Transverse colon (tissue), 4 donors: ENCODE data around the gene SPIN1. TPM values are rescaled to one million over a fixed set of nuclear protein-coding genes. Genes with fewer than 3 reads are reported as not detected.
"Not testable (repeated sequence)": the region's sequence is repeated elsewhere in the genome, so short reads cannot be mapped to it uniquely, and the experiment has no call there.

Source experiments
- DNase-seq: peaks from one replicate; pipeline ENCODE4 v3.0.0-alpha.2; 2019
- H3K27ac ChIP-seq, 4 donors: fragments of 200-600 bp; sonication (generic); 2 replicates each; pipeline ENCODE4 v1.5.1; 2016 to 2018; ENCODE audit warnings: inconsistent platforms in 4 of 4
- H3K27me3 ChIP-seq: fragments of 200-600 bp; sonication (generic); 2 replicates; pipeline ENCODE4 v1.5.1; 2017; ENCODE audit warnings: inconsistent platforms
- H3K36me3 ChIP-seq, 4 donors: fragments of 200-600 bp; sonication (generic); 2 replicates each; pipeline ENCODE4 v1.5.1; 2017 to 2019; ENCODE audit warnings: inconsistent platforms in 4 of 4
- H3K4me1 ChIP-seq, 4 donors: fragments of 200-600 bp; sonication (generic); 2 replicates each; pipeline ENCODE4 v1.5.1; 2017 to 2020; ENCODE audit warnings: inconsistent platforms in 4 of 4
- H3K4me3 ChIP-seq, 4 donors: fragments of 200-600 bp; sonication (generic); 1 replicate in 1 of 4; 2 replicates in 3 of 4; pipeline versions ENCODE4 v1.5.1 to v1.6.1; 2017 to 2019; ENCODE audit warnings: inconsistent platforms in 4 of 4
- H3K9me3 ChIP-seq, 2 donors: fragments of 200-600 bp; sonication (generic); 2 replicates each; pipeline ENCODE4 v1.5.1; 2017 to 2019; ENCODE audit warnings: inconsistent platforms in 2 of 2
- CTCF ChIP-seq, 5 experiments: fragments of 200-600 bp in 3 of 5; fragments of 450-650 bp in 2 of 5; sonication (generic) in 3 of 5; IDR thresholded peaks; 1 replicate in 2 of 5; 2 replicates in 3 of 5; pipeline ENCODE4 v1.5.1; 2016 to 2017; ENCODE audit warnings: antibody characterized with exemption in 5 of 5, inconsistent platforms in 3 of 5, mild to moderate bottlenecking in 2 of 5, moderate library complexity in 1 of 5
- EP300 ChIP-seq: sonication (generic); formaldehyde crosslinking; IDR thresholded peaks from one replicate; pipeline ENCODE4 v1.6.1; 2017; ENCODE audit warnings: antibody characterized with exemption, low read depth
- POLR2A ChIP-seq: fragments of 450-650 bp; IDR thresholded peaks from one replicate; pipeline ENCODE4 v1.6.1; 2016; ENCODE audit warnings: antibody characterized with exemption, mild to moderate bottlenecking, moderate library complexity
- POLR2AphosphoS5 ChIP-seq, 3 donors: sonication (generic); formaldehyde crosslinking; IDR thresholded peaks; one replicate each; pipeline ENCODE4 v1.6.1; 2016; ENCODE audit warnings: antibody characterized with exemption in 3 of 3
- WGBS, 2 donors: methylation state at CpG; one replicate each; pipeline ENCODE4 v1.1.5; 2018; ENCODE audit warnings: low coverage in 1 of 2; 5-methylcytosine and 5-hydroxymethylcytosine counted together
- in situ Hi-C, 4 donors: fragments of 200-750 bp; cut with MboI; loops; one replicate each; pipeline versions ENCODE4 v1.15.0 to v1.15.1; 2017; ENCODE audit warnings: low sequenced_read_pairs in 3 of 4, low pct_ligation_motif_present in 1 of 4, low pct_unique_long_range_greater_than_20kb in 1 of 4
- intact Hi-C: fragments of 100-400 bp; cut with DNase I; formaldehyde crosslinking; loops from one replicate; pipeline ENCODE4 v1.15.1; 2023; ENCODE audit warnings: low total_unique reads
- total RNA-seq, 4 donors: library from RNA; depleted of rRNA; stranded (reverse); fragments of >200 nt; gene quantifications; one replicate each; pipeline ENCODE4 v1.1.0, GENCODE V29; 2016

Gene SPIN1
- 10 to 100 TPM; 33.7 to 72.4 (median 57.3) TPM for total RNA-seq

- TF ChIP-seq CTCF (IDR thresholded peaks at IDR 0.05) (peak in 3 of 5 experiments; percentile 28 to 53 (median 41)), POLR2AphosphoS5 (IDR thresholded peaks at IDR 0.05) (peak in 1 of 3 donors; percentile 32), POLR2A (no peak)
- Histone ChIP-seq H3K9me3 (no peaks in the 10 kb centered on the region), H3K4me1 (peaks cover 5 to 34% (median 17%) of the 10 kb centered on the region in 4 donors), H3K27ac (peak within 1 kb of the TSS; percentile 92 to 97 (median 96)), H3K27me3 (no peaks in the 10 kb centered on the region), H3K4me3 (peak within 1 kb of the TSS; percentile 68 to 99 (median 86)), H3K36me3 (no peaks in the 10 kb centered on the region)
- WGBS, 2 donors = 1% methylated on average over 18 of the region's 106 CpGs; no CpG with 5 or more reads in 1 of the 2 donors
- intact Hi-C loops (no loop called here), in situ Hi-C loops (no loop called here)
- peak; percentile 87 for DNase-seq
Observed at GRCh38 chr9:88388203-88388885, at the start of gene SPIN1. TSS of gene SPIN1 (plus strand) at chr9:88388444. CDS start at chr9:88426540, 38,096 bp downstream.

DNA sequence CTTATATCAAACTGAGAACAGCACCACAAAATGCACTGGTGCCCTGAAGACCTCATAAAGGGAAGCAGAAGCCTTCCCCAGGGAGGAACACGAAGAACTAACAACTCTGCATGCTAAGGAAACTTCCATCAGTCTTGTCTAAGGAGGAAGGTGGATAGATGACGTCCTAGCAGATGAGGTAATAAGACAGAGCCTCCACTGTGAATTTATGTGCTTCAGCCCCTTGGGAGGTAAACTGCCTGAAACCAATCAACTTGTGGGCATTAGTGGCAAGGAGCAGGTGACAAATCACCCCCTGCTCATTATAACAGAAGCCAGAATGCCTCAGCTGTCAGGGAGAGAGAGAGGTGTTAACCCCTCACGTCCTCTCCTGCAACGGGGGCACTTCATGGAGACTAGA, 48.9 kb upstream of the SPIN1 start:
- no peak overlapping the region for H3K27ac ChIP-seq
- TF ChIP-seq POLR2AphosphoS5 (IDR thresholded peaks at IDR 0.05) = no peak
- TF ChIP-seq POLR2A = no peak
- no peak for TF ChIP-seq EP300
- no peak for TF ChIP-seq CTCF (IDR thresholded peaks at IDR 0.05)
- H3K9me3 ChIP-seq = no peaks in the 10 kb centered on the region
- no peaks in the 10 kb centered on the region for H3K36me3 ChIP-seq
- no peaks in the 10 kb centered on the region for H3K4me1 ChIP-seq
- 30 to 52% methylated on average over 2 to 4 of the region's 4 CpGs for WGBS, 2 donors
- in situ Hi-C loops = no loop called here
- intact Hi-C loops = no loop called here
- DNase-seq = no peak
- H3K4me3 ChIP-seq = no peak overlapping the region
- no peaks in the 10 kb centered on the region for H3K27me3 ChIP-seq

- H3K4me3 ChIP-seq = no peak overlapping the region
- no peaks in the 10 kb centered on the region for H3K27me3 ChIP-seq
- no peaks in the 10 kb centered on the region for H3K36me3 ChIP-seq
- H3K4me1 ChIP-seq = no peaks in the 10 kb centered on the region
- DNase-seq = no peak
- intact Hi-C loops = no loop called here
- TF ChIP-seq POLR2AphosphoS5 (IDR thresholded peaks at IDR 0.05) (no peak), POLR2A (no peak), CTCF (IDR thresholded peaks at IDR 0.05) (no peak), EP300 (no peak)
- H3K27ac ChIP-seq = no peak overlapping the region
- in situ Hi-C loops = no loop called here
- WGBS, 2 donors = 57 to 100% methylated on average over 2 of the region's 2 CpGs
- no peaks in the 10 kb centered on the region for H3K9me3 ChIP-seq
Observed at GRCh38 chr9:88342246-88342645, 46.0 kb upstream of the SPIN1 start.

DNA sequence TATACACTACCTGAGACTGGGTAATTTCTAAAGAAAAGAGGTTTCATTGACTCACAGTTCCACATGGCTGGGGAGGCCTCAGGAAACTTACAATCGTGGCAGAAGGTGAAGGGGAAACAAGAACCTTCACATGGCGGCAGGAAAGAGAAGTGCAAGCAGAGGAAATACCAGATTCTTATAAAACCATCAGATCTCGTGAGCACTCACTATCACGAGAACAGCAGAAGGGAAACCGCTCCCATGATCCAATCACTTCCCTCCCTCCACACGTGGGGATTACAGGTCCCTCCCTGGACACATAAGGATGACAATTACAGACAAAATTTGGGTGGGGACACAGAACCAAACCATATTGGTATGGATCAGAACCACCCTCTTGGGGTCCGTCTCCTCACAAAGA, 44.2 kb upstream of the SPIN1 start:
- WGBS, 2 donors = 72 to 88% methylated on average over 6 to 7 of the region's 7 CpGs
- no peaks in the 10 kb centered on the region for H3K27me3 ChIP-seq
- H3K36me3 ChIP-seq = no peaks in the 10 kb centered on the region
- no peaks in the 10 kb centered on the region for H3K9me3 ChIP-seq
- no peak overlapping the region for H3K27ac ChIP-seq
- DNase-seq = no peak
- no peak overlapping the region for H3K4me3 ChIP-seq
- TF ChIP-seq POLR2AphosphoS5 (IDR thresholded peaks at IDR 0.05) = no peak
- no peak for TF ChIP-seq POLR2A
- TF ChIP-seq CTCF (IDR thresholded peaks at IDR 0.05) = no peak
- no peak for TF ChIP-seq EP300
- in situ Hi-C loops (no loop called here), intact Hi-C loops (no loop called here)
- H3K4me1 ChIP-seq = no peaks in the 10 kb centered on the region

DNA sequence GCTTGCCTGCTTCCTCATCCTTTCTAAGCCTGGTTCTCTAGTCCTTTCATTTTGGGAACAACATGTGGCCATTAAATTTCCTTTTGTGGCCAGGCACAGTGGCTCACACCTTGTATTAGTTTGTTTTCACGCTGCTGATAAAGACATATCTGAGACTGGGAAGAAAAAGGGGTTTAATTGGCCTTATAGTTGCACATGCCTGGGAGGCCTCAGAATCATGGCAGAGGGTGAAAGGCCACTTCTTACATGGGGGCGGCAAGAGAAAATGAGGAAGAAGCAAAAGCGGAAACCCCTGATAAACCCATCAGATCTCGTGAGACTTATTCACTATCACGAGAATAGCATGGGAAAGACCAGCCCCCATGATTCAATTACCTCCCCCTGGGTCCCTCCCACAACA, 37.9 kb upstream of the SPIN1 start:
- H3K27me3 ChIP-seq, intact Hi-C loops, H3K4me3 ChIP-seq, H3K36me3 ChIP-seq, H3K9me3 ChIP-seq, in situ Hi-C loops, DNase-seq, H3K4me1 ChIP-seq, H3K27ac ChIP-seq: not testable (repeated sequence)
- WGBS, 2 donors = 95 to 96% methylated on average over 4 to 5 of the region's 5 CpGs
